ENCODE measurements around the gene FADS1.

Gene FADS1

GRCh38 chr11:61826930-61827570, 10.2 kb upstream of the FADS1 start:
- no peak for DNase-seq (ENCODE audit: low spot score)

DNA sequence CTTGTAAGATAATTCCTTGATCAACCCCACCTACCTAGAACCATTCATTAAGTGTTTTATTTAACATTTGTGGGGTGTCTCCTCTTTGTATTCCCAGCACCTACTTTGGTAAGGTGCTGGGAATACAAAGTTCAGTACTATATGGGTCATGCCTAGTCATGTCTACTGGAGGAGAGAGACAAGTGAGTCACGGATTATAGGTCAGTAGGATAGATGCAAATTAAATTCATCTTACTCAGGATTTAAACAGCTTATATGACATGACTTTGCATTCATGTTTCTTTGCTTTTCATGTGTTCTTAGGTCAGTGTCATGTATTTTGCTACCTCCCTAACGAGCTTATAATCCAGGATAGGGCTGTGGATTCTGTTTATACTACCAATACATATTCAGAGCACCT, 3.4 kb upstream of the FADS1 start:
- DNase-seq (ENCODE audit: low spot score): peak; percentile 70

DNA sequence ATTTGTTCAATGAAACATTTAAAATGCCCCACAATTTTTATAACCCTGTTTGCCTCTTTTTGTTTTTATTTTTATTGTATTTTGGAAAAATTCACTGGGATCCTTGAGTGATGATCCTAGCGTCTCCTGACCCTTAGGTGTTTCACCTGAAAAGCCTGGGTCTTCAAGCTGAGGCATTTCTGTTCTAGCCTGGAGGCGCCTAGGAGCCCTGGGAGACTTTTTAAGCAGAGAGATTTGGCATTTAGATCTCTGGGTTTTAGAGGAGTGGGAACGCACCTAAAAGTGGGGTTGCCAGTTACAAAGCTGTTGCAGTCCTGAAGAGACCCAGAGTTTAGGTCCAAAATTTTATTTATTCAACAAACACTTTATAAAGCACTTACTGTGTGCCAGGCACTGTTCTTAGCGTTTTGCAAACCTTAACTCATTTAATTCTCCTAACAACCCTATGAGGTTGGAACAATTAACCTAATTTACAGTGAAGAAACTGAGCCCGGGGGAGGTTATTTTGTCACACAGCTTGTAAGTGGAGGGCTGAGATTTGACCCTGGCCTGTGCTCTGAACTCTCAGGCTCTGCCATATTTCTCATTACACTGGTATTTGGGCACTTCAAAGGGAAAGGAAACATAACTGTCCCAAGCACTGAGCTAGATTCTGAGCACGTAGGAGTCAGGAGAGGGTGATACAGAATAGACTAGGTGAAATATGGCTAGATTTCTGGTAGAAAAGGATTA, 834 bp upstream of the FADS1 start:
- no peak for DNase-seq (ENCODE audit: low spot score)

- DNase-seq (ENCODE audit: low spot score): no peak
These were observed 740 bp downstream of the FADS1 start for GRCh38 chr11:61815790-61816735.

- no peak for DNase-seq (ENCODE audit: low spot score)
These were observed 1.6 kb downstream of the FADS1 start for GRCh38 chr11:61814958-61815789.

DNA sequence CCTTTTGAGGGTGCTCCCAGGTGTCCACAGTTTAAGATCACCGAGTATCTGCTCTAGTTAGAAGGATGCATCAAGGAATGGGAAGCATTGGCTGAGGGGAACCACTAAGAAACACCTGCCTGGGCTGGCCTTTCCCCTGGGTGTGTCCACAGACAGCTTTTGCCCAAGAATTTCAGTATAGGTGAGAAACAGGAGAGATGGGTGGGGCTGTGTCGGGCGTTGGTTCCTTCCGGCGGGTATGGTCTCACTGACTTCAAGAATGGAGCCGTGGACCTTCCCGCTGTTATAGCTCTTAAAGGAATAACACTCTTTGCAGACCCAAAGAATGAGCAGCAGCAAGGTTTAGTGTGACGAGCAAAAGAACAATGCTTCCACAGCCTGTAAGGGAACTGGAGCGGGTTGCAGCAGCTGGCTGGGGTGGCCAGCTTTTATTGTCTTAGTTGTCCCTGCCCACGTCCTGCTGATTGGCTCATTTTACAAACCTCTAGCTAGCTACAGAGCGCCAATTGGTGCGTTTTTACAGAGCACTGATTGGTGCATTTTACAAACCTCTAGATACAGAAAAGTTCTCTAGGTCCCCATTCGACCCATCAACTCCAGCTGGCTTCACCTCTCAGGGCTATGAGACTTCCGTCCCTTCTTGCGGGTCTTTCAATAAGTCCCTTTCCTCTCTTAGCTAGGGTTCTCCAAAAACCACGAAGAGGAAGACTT, 2.4 kb downstream of the FADS1 start:
- DNase-seq (ENCODE audit: low spot score): no peak

- DNase-seq (ENCODE audit: low spot score): no peak
These were observed 3.9 kb downstream of the FADS1 start for GRCh38 chr11:61812736-61813411.

- no peak for DNase-seq (ENCODE audit: low spot score)
These were observed 5.0 kb downstream of the FADS1 start for GRCh38 chr11:61811831-61812230.

DNA sequence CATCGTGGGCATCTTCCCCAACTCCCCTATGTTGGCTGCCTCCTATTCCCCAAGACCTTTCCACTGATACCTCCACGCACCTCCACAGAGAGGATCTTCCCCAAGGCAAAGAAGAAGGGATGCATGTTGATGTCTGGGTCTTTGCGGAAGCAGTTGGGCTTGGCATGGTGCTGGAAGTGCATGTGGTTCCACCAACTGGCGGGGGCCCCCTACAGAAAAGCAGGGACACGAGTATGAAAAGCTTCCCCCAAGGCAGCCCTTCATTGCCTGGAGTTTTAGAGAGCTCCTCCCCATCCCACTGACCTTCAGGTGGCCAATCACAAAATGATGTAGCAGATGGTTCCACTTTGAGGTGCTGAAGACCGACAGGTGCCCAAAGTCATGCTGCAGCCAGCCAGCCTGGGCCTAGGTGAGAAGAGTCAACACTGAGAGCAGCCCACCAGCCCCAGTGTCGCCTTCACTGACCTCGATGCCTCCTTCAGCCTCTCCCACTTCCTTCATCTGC, 6.1 kb downstream of the FADS1 start:
- no peak for DNase-seq (ENCODE audit: low spot score)

- no peak for DNase-seq (ENCODE audit: low spot score)
These were observed 10.0 kb downstream of the FADS1 start for GRCh38 chr11:61806785-61807184.

- no peak for DNase-seq (ENCODE audit: low spot score)
These were observed 11.7 kb downstream of the FADS1 start for GRCh38 chr11:61805146-61805545.

DNA sequence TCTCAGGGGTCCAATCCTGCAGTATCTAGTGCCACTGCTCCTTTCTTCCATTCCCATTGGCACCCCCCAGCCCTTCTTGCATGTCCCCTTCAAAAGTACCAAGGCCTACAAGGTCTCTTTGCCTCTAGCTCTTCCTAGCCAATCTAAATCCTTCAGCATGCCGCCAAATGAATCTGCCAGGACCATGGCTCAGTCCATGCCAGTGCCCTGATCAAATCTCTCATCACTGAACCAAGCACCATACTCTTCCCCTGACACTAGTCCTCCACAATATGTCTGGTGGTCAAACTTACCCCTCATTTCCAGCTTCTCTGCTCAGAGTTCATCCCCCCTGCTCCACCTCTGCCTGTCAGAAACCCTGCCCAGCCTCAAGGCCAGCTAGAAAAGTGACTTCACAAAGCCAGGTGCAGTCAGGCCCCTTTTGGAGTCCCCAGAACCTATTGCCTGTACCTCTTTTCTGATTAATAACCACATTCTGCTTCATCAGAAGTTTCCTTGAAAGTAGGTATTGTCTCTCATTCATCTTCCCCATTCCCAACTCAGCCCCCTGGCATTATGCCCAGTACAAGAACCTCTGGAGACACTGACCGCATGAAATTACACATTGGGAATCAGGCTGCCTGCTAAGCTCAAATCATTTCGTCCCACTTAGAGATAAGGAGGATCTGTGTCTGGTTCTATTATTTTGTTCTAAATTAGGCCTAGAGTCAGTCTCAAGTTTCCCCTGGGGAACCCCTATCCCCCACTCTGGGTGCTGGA, 12.7 kb downstream of the FADS1 start:
- DNase-seq (ENCODE audit: low spot score): no peak

DNA sequence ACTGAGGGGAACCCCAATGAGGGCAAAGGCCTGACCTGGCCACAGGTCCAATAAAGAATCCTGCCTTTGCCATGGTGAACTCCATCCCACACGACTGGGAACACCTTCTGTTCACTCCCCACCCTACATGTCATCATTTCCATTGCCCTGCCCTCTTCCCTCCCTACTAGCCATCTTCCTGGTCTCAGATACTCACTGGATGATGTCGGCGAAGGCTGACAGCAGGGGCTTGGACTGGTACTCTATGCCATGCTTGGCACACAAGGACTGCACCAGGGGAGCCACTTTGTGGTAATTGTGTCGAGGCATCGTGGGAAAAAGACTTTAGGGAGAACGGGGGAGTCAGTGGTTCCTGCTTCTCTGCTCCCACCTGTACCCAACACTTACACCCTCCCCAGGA, 14.2 kb downstream of the FADS1 start:
- no peak for DNase-seq (ENCODE audit: low spot score)

DNA sequence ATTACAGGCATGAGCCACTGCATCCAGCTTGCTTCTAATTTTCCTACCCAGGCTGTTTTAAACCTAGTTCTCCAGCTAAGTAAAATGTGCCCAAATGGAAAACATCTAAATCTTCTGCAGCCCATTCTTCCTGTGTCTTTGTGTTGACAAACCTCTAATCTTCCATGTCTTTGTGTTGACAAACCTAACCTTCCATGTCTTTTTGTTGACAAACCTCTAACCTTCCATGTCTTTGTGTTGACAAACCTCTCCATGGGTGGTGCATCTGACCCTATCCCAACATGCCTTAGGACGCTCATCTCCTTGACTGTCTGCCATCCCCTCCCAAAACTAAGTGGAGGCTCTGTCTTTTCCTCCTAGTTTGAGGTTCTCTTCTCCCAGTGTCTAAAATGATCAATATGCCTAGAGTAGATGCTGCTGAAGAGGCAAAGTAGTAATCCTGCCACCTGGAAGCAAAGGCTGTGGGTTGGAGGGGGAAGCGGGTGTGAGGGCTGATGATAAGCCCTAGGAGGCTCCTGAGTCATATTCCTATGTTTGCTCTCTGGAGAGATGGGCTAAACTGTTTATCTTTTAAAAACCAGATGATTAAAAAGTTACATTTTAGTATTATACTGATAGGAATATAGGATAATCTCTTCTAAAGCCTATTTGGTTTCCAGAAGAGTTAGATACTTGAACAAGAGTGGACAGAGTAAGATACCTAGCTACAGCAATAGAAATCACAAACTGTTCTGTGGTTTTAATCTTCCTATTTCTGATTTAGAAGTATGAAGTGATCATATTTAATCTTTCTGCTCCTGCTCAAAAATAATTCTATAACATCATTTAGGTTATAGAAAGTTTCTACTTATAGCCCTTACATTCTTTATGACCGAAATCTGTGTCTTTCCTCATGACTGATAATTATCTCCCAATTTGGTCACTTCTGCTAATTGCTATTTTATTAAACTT, 16.2 kb downstream of the FADS1 start:
- no peak for DNase-seq (ENCODE audit: low spot score)

DNA sequence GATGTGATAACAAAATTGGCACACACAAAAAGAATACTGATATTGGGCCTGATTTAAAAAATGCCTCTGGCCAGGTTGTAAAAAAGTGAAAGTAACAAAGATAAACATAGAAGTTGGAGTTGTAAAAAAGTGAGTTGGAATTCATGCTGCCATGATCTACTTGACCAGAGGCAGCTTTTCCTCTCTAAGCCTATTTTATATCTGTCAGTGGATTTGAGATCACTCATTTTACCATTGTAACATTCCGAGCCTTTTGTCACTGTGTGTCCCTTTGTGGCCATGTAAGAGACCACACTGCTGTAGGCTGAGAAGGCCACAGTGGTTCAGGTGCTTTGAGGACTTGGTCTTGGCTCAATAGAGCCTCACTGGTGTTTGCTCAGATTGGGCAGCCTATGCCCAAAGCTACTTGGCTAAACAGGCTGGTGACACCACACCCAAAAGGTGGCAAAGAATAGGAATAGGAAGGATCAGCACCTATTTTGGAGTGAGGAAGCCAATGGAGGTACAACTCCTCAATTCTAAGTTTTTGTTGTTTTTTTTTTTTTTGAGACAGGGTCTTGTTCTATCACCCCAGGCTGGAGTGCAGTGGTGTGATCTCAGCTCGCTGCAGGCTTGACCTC, 17.0 kb downstream of the FADS1 start:
- DNase-seq (ENCODE audit: low spot score): no peak

DNA sequence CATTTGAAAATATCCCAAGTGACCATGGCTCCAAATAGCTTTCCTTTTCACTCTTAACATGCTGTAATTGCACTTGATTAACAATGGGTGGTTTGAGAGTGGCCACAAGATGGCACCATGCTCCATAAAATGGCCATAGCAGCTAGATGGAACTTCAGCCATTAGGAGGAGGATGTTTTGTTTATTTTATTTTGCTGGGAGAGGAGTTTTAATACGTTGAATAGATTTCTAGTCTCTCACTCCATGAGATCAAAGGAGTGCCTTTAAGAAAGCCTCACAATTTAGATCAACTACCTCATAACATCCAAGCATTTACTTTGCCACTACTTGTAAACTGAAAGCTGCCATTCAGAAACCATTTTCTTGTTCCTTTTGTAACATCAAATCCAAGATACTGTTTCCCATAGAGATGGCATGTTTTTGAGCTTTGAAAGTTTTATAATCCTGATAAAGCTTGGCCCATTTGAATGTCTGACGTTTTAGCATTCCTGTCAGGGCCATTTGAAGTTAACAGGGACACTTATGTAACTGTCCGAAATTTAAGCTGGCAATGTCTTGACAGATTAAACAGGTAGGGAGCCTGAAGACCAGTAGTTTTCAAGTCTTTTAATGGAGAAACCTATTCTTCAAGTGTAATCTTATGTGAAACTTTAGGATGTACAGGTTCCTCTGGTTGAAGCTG, 19.4 kb downstream of the FADS1 start:
- peak; percentile 82 for DNase-seq (ENCODE audit: low spot score)

DNA sequence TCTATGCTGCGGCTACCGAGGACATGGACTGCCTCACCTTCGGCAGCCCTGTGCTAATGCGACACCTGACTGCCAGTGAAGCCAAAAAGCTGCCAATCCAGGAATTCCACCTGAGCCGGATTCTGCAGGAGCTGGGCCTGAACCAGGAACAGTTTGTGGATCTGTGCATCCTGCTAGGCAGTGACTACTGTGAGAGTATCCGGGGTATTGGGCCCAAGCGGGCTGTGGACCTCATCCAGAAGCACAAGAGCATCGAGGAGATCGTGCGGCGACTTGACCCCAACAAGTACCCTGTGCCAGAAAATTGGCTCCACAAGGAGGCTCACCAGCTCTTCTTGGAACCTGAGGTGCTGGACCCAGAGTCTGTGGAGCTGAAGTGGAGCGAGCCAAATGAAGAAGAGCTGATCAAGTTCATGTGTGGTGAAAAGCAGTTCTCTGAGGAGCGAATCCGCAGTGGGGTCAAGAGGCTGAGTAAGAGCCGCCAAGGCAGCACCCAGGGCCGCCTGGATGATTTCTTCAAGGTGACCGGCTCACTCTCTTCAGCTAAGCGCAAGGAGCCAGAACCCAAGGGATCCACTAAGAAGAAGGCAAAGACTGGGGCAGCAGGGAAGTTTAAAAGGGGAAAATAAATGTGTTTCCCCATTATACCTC, 20.8 kb downstream of the FADS1 start:
- no peak for DNase-seq (ENCODE audit: low spot score)

Measured in RKO (cell line).